HEK293 (cell line): ENCODE measurements around the gene ZFHX3.

Source experiments
- CTCF ChIA-PET: fragments of 350-600 bp; formaldehyde crosslinking; extraction: SDS; loops from one replicate; lab custom pipeline; 2021; ENCODE audit warnings: antibody characterized with exemption; lab: Yijun Ruan, JAX
- POLR2A ChIA-PET: fragments of 300-600 bp; formaldehyde crosslinking; extraction: SDS; loops from one replicate; lab custom pipeline; 2020; ENCODE audit warnings: antibody characterized with exemption, inconsistent platforms; lab: Yijun Ruan, JAX
- H3K27ac ChIP-seq: fragments of 200-500 bp; sonication (Bioruptor generic); 2 replicates; pipeline ENCODE4 v1.5.1; 2014; ENCODE audit warnings: low read depth, low read length, control low read depth, inconsistent platforms; ENCODE audit errors: extremely low read depth
- H3K36me3 ChIP-seq, 2 experiments: fragments of 200-500 bp in 1 of 2; sonication (Bioruptor generic) in 1 of 2; 1 replicate in 1 of 2; 2 replicates in 1 of 2; pipeline ENCODE4 v1.5.1; 2014 to 2017; ENCODE audit warnings: inconsistent platforms in 2 of 2, low read length in 2 of 2; ENCODE audit not compliant: control insufficient read depth in 2 of 2, insufficient read depth in 1 of 2
- H3K4me1 ChIP-seq: fragments of 200-500 bp; sonication (Bioruptor generic); 2 replicates; pipeline ENCODE4 v1.5.1; 2014; ENCODE audit warnings: mild to moderate bottlenecking, low read length, inconsistent platforms; ENCODE audit not compliant: control insufficient read depth, insufficient read depth
- H3K4me3 ChIP-seq: 2 replicates; pipeline ENCODE4 v1.5.1; 2011; ENCODE audit warnings: low read depth, mild to moderate bottlenecking, control low read depth, low read length, moderate library complexity
- H3K9me3 ChIP-seq: fragments of 200-500 bp; sonication (Bioruptor generic); 2 replicates; pipeline ENCODE4 v1.5.1; 2014; ENCODE audit warnings: low read depth, low read length, inconsistent platforms; ENCODE audit not compliant: control insufficient read depth, insufficient read depth
- FEZF1 ChIP-seq: fragments of 450-650 bp; formaldehyde crosslinking; IDR thresholded peaks from 2 replicates; pipeline ENCODE4 v1.5.1; 2016; ENCODE audit warnings: missing biosample characterization, missing genetic modification characterization
- GLI4 ChIP-seq: fragments of 450-650 bp; formaldehyde crosslinking; IDR thresholded peaks from 2 replicates; pipeline ENCODE4 v1.5.1; 2016; ENCODE audit warnings: missing biosample characterization, missing genetic modification characterization
- INSM2 ChIP-seq: fragments of 450-650 bp; formaldehyde crosslinking; IDR thresholded peaks from 2 replicates; pipeline ENCODE4 v1.5.1; 2016; ENCODE audit warnings: missing biosample characterization, missing genetic modification characterization
- KLF1 ChIP-seq: fragments of 450-650 bp; formaldehyde crosslinking; IDR thresholded peaks from 2 replicates; pipeline ENCODE4 v1.5.1; 2016; ENCODE audit warnings: missing biosample characterization, missing genetic modification characterization
- KLF17 ChIP-seq: fragments of 450-650 bp; formaldehyde crosslinking; IDR thresholded peaks from 2 replicates; pipeline ENCODE4 v1.5.1; 2016; ENCODE audit warnings: missing biosample characterization, missing genetic modification characterization
- KLF7 ChIP-seq: fragments of 450-650 bp; formaldehyde crosslinking; IDR thresholded peaks from 2 replicates; pipeline ENCODE4 v1.5.1; 2016; ENCODE audit warnings: missing biosample characterization, missing genetic modification characterization, borderline replicate concordance
- MEIS1 ChIP-seq: sonication (generic); formaldehyde crosslinking; IDR thresholded peaks from 2 replicates; pipeline ENCODE4 v1.8.1; 2022; ENCODE audit warnings: missing genetic modification reagents, mild to moderate bottlenecking, borderline replicate concordance
- REST ChIP-seq: fragments of 450-650 bp; formaldehyde crosslinking; IDR thresholded peaks from 2 replicates; pipeline ENCODE4 v1.5.1; 2016; ENCODE audit warnings: missing biosample characterization, missing genetic modification characterization
- SETDB1 ChIP-seq: IDR thresholded peaks from one replicate; pipeline ENCODE4 v1.6.1; 2017; ENCODE audit warnings: mild to moderate bottlenecking, low read length, moderate library complexity, mixed read lengths; ENCODE audit not compliant: insufficient read length
- TRIM28 ChIP-seq: IDR thresholded peaks from 2 replicates; pipeline ENCODE4 v1.6.1; 2011; ENCODE audit warnings: low read length, control low read depth, borderline replicate concordance
- ZBTB49 ChIP-seq: fragments of 450-650 bp; formaldehyde crosslinking; IDR thresholded peaks from 2 replicates; pipeline ENCODE4 v1.5.1; 2016; ENCODE audit warnings: missing biosample characterization, missing genetic modification characterization, low read depth
- ZFP69B ChIP-seq: fragments of 450-650 bp; formaldehyde crosslinking; IDR thresholded peaks from 2 replicates; pipeline ENCODE4 v1.5.1; 2016; ENCODE audit warnings: missing biosample characterization, missing genetic modification characterization
- ZNF121 ChIP-seq: fragments of 450-650 bp; formaldehyde crosslinking; IDR thresholded peaks from 2 replicates; pipeline ENCODE4 v1.5.1; 2016; ENCODE audit warnings: missing biosample characterization, missing genetic modification characterization
- ZNF146 ChIP-seq: fragments of 450-650 bp; formaldehyde crosslinking; IDR thresholded peaks from 2 replicates; pipeline ENCODE4 v1.5.1; 2016; ENCODE audit warnings: missing biosample characterization, missing genetic modification characterization
- ZNF175 ChIP-seq: fragments of 450-650 bp; formaldehyde crosslinking; IDR thresholded peaks from 2 replicates; pipeline ENCODE4 v1.5.1; 2016; ENCODE audit warnings: missing biosample characterization, missing genetic modification characterization
- ZNF19 ChIP-seq: fragments of 450-650 bp; formaldehyde crosslinking; IDR thresholded peaks from 2 replicates; pipeline ENCODE4; 2016; ENCODE audit warnings: missing biosample characterization, missing genetic modification characterization, low read depth
- ZNF394 ChIP-seq: fragments of 450-650 bp; formaldehyde crosslinking; IDR thresholded peaks from 2 replicates; pipeline ENCODE4 v1.5.1; 2016; ENCODE audit warnings: missing biosample characterization, missing genetic modification characterization, mild to moderate bottlenecking, moderate library complexity, borderline replicate concordance
- ZNF530 ChIP-seq: fragments of 450-650 bp; formaldehyde crosslinking; IDR thresholded peaks from 2 replicates; pipeline ENCODE4 v1.5.1; 2016; ENCODE audit warnings: low read depth, missing biosample characterization, missing genetic modification characterization
- ZNF658 ChIP-seq: fragments of 450-650 bp; formaldehyde crosslinking; IDR thresholded peaks from 2 replicates; pipeline ENCODE4; 2016; ENCODE audit warnings: missing biosample characterization, missing genetic modification characterization

Gene ZFHX3

GRCh38 chr16:72930396-72930795 is 117.5 kb downstream of the ZFHX3 start:
- POLR2A ChIA-PET, result no interaction called here
- Histone ChIP-seq H3K27ac (no peak overlapping the region), H3K36me3 (no peaks in the 10 kb centered on the region), H3K4me3 (no peak overlapping the region), H3K9me3 (no peaks in the 10 kb centered on the region), H3K4me1 (peaks cover 26% of the 10 kb centered on the region)
- CTCF ChIA-PET, result interaction anchor here (0.7 to 1.7 kb wide), 3 partner anchors 74 to 832 kb away, joined by 3 to 6 read pairs (median 3); no protein-coding TSS in a partner anchor
- no peak for TF ChIP-seq ZNF19 (tag by site-specific recombination)
- no peak for TF ChIP-seq KLF17 (tag by site-specific recombination)
- TF ChIP-seq FEZF1 (tag by site-specific recombination), result 0 out of 2 replicates have a peak, but pooled peaks have one; percentile 5

GRCh38 chr16:72928090-72928981 is 119.6 kb downstream of the ZFHX3 start:
- ChIA-PET POLR2A (no interaction called here), CTCF (interaction anchor here (0.6 to 0.8 kb wide), 4 partner anchors 19 to 245 kb away, joined by 3 to 4 read pairs (median 3); no protein-coding TSS in a partner anchor)
- no peak overlapping the region for H3K4me3 ChIP-seq
- H3K27ac ChIP-seq, result no peak overlapping the region; the same call in 1 of the 2 replicates
- H3K4me1 ChIP-seq, result peaks cover 26% of the 10 kb centered on the region
- TF ChIP-seq ZNF146 (tag by site-specific recombination) (no peak), ZNF121 (tag by site-specific recombination) (peak; percentile 83)
- no peaks in the 10 kb centered on the region for H3K36me3 ChIP-seq
- H3K9me3 ChIP-seq, result no peaks in the 10 kb centered on the region

GRCh38 chr16:72927199-72928089 is 120.5 kb downstream of the ZFHX3 start:
- Histone ChIP-seq H3K9me3 (no peaks in the 10 kb centered on the region), H3K4me3 (peak overlapping the region; percentile 2; the same call in 1 of the 2 replicates), H3K36me3 (no peaks in the 10 kb centered on the region), H3K27ac (peak overlapping the region; percentile 60; the same call in 1 of the 2 replicates), H3K4me1 (peaks cover 26% of the 10 kb centered on the region)
- POLR2A ChIA-PET, result no interaction called here
- CTCF ChIA-PET, result interaction anchor here (0.6 kb wide), 1 partner anchor 68 kb away, joined by 4 read pairs; no protein-coding TSS in a partner anchor
- TF ChIP-seq ZNF394 (tag by site-specific recombination), result peak; percentile 82; the same call in 1 of the 2 replicates
- no peak for TF ChIP-seq REST (tag by site-specific recombination)
- no peak for TF ChIP-seq ZBTB49 (tag by site-specific recombination)
- TF ChIP-seq ZNF658, result no peak
- peak; percentile 68; the same call in 1 of the 2 replicates for TF ChIP-seq KLF7 (tag by site-specific recombination)
- TF ChIP-seq TRIM28, result no peak
- TF ChIP-seq MEIS1, result peak; percentile 63; the same call in 1 of the 2 replicates
- TF ChIP-seq KLF1 (tag by site-specific recombination), result peak; percentile 75
- no peak for TF ChIP-seq ZNF175 (tag by site-specific recombination)
- no peak for TF ChIP-seq ZNF530
- peak; percentile 78 for TF ChIP-seq ZFP69B
- no peak for TF ChIP-seq SETDB1
- TF ChIP-seq GLI4, result no peak
- peak; percentile 94 for TF ChIP-seq INSM2 (tag by site-specific recombination)
